Keratinocyte (primary cell): ENCODE measurements around the gene CFLAR. TPM values are rescaled to one million over a fixed set of nuclear protein-coding genes. Genes with fewer than 3 reads are reported as not detected.

Experiments
- DNase-seq: peaks from one replicate; pipeline ENCODE4 v3.0.0-alpha.2; 2011; ENCODE audit warnings: low read depth, missing footprints, low spot score
- FAIRE-seq: peaks from 2 replicates; lab custom pipeline; 2011; peaks lifted over from hg19 to GRCh38; lab: Jason Lieb, UNC
- H2AFZ ChIP-seq: 2 replicates; pipeline ENCODE4 v1.6.0; 2012; ENCODE audit warnings: low read length, control low read depth, inconsistent platforms; ENCODE audit not compliant: control insufficient read depth
- H3K27ac ChIP-seq: 2 replicates; pipeline ENCODE4 v1.5.1; 2011; ENCODE audit warnings: low read length; ENCODE audit not compliant: control insufficient read depth, insufficient read depth
- H3K27me3 ChIP-seq: 3 replicates; pipeline ENCODE4 v1.6.0; 2011; ENCODE audit warnings: low read length; ENCODE audit not compliant: control insufficient read depth, insufficient read depth; ENCODE audit errors: extremely low read depth
- H3K36me3 ChIP-seq, 2 experiments: 2 replicates in 1 of 2; 3 replicates in 1 of 2; pipeline ENCODE4 v1.5.1; 2011; ENCODE audit warnings: low read length in 2 of 2, mild to moderate bottlenecking in 1 of 2; ENCODE audit not compliant: control insufficient read depth in 2 of 2, insufficient read depth in 2 of 2; ENCODE audit errors: extremely low read depth in 1 of 2
- H3K4me1 ChIP-seq: 3 replicates; pipeline ENCODE4 v1.5.1; 2011; ENCODE audit warnings: low read length; ENCODE audit not compliant: control insufficient read depth, insufficient read depth; ENCODE audit errors: extremely low read depth
- H3K4me2 ChIP-seq: 3 replicates; pipeline ENCODE4 v1.6.0; 2011; ENCODE audit warnings: low read depth, low read length; ENCODE audit not compliant: control insufficient read depth, insufficient read depth; ENCODE audit errors: extremely low read depth
- H3K4me3 ChIP-seq, 3 experiments: fragments of 200-600 bp in 1 of 3; sonication (generic) in 1 of 3; 2 replicates in 2 of 3; 3 replicates in 1 of 3; pipeline ENCODE4 v1.5.1; 2011 to 2016; ENCODE audit warnings: low read length in 3 of 3, mild to moderate bottlenecking in 3 of 3, control low read depth in 2 of 3, inconsistent platforms in 1 of 3, low read depth in 1 of 3, mixed read lengths in 1 of 3, mixed run types in 1 of 3, moderate library complexity in 1 of 3; ENCODE audit not compliant: control insufficient read depth in 2 of 3, insufficient read depth in 2 of 3; ENCODE audit errors: extremely low read depth in 1 of 3
- H3K79me2 ChIP-seq: 2 replicates; pipeline ENCODE4 v1.6.0; 2012; ENCODE audit warnings: low read length; ENCODE audit not compliant: control insufficient read depth, insufficient read depth
- H3K9ac ChIP-seq: 3 replicates; pipeline ENCODE4 v1.6.0; 2011; ENCODE audit warnings: low read length; ENCODE audit not compliant: control insufficient read depth, insufficient read depth; ENCODE audit errors: extremely low read depth
- H3K9me1 ChIP-seq: 3 replicates; pipeline ENCODE4 v1.6.0; 2011; ENCODE audit warnings: low read length; ENCODE audit not compliant: control insufficient read depth, insufficient read depth; ENCODE audit errors: extremely low read depth
- H3K9me3 ChIP-seq: 2 replicates; pipeline ENCODE4 v1.5.1; 2012; ENCODE audit warnings: low read depth, low read length; ENCODE audit not compliant: control insufficient read depth
- H4K20me1 ChIP-seq: 3 replicates; pipeline ENCODE4 v1.6.0; 2011; ENCODE audit warnings: low read length; ENCODE audit not compliant: control insufficient read depth, insufficient read depth; ENCODE audit errors: extremely low read depth
- EZH2 ChIP-seq: IDR thresholded peaks from one replicate; pipeline ENCODE4 v1.6.1; 2012; ENCODE audit warnings: inconsistent platforms, mild to moderate bottlenecking, low read length, moderate library complexity
- dilution Hi-C: fragments of 300-500 bp; cut with MboI; formaldehyde crosslinking; loops from one replicate; pipeline ENCODE4 v1.7.0; 2020; ENCODE audit warnings: low sequenced_read_pairs; ENCODE audit not compliant: extremely low pct_ligation_motif_present
- polyA plus RNA-seq, 5 experiments: library from polyadenylated mRNA; depleted of rRNA in 3 of 5; stranded (reverse) in 3 of 5; stranded (forward) in 1 of 5; unstranded in 1 of 5; fragments of >200 nt; gene quantifications; 1 replicate in 1 of 5; 2 replicates in 3 of 5; 3 replicates in 1 of 5; pipeline versions ENCODE4 v1.2.1 to v1.2.3, GENCODE V29; 2011 to 2012; ENCODE audit warnings: missing spikeins in 2 of 5, low read depth in 1 of 5, low replicate concordance in 1 of 5
- TF ChIP-seq, protein P1 (sequence below), 3 experiments: IDR thresholded peaks in 1 of 3; conservative IDR thresholded peaks in 1 of 3; optimal IDR thresholded peaks in 1 of 3; 2 replicates in 2 of 3; 3 replicates in 1 of 3; pipeline versions ENCODE3 to v1.5.1; 2011; ENCODE audit warnings: low read length in 3 of 3, mild to moderate bottlenecking in 3 of 3, moderate library complexity in 2 of 3, control low read depth in 1 of 3, inconsistent platforms in 1 of 3; ENCODE audit not compliant: insufficient read depth in 2 of 3; ENCODE audit errors: extremely low read depth in 1 of 3

Gene CFLAR
- polyA plus RNA-seq, 1 donor (not counting 4 experiments of a cell fraction or from before 2014, with no cell fraction given), result 37.3 TPM

DNA sequence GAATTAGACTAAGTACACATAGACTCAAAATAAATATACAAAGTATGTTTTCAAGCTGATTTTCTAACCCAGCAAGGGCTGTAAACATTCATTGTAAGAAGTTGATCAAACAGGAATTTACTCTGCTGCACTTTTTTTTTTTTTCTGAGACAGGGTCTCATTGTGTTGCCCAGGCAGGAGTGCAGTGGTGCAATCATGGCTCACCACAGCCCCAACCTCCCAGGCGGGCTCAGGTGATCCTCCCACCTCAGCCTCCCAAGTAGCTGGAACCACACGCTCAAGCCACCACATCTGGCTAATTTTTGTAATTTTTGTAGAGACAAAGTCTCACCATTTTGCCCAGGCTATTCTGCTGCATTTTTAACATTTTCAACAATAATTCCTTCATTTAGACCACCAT lies 8.3 kb upstream of the CFLAR start:
- TF ChIP-seq, protein P1, sequence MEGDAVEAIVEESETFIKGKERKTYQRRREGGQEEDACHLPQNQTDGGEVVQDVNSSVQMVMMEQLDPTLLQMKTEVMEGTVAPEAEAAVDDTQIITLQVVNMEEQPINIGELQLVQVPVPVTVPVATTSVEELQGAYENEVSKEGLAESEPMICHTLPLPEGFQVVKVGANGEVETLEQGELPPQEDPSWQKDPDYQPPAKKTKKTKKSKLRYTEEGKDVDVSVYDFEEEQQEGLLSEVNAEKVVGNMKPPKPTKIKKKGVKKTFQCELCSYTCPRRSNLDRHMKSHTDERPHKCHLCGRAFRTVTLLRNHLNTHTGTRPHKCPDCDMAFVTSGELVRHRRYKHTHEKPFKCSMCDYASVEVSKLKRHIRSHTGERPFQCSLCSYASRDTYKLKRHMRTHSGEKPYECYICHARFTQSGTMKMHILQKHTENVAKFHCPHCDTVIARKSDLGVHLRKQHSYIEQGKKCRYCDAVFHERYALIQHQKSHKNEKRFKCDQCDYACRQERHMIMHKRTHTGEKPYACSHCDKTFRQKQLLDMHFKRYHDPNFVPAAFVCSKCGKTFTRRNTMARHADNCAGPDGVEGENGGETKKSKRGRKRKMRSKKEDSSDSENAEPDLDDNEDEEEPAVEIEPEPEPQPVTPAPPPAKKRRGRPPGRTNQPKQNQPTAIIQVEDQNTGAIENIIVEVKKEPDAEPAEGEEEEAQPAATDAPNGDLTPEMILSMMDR (optimal IDR thresholded peaks at IDR 0.05 in 1 of 3, IDR thresholded peaks at IDR 0.05 in 1 of 3, conservative IDR thresholded peaks at IDR 0.05 in 1 of 3; ENCODE audit: extremely low read depth in 1 of 3, insufficient read depth in 2 of 3, low read length in 3 of 3), result no peak
- TF ChIP-seq EZH2, result no peak
- no peak for FAIRE-seq
- H3K9ac ChIP-seq, result no peak overlapping the region

DNA sequence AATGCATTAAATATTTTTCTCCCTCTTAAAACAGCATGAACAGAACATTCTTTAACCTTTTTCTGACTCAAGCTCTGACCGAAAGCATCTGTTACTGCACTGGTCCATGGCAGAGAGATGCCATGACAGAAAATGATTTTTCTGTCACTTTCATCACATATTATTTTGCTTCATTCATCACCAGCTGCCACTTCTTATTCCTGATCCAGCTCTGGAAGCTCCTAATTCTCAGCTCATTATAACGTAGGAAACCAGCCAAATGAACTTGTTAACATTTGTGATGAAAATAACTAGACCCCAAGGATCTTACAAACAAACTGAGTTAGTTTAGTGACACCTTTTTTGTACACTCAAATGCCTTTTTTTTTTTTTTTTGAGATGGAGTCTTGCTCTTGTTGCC lies 7.6 kb upstream of the CFLAR start:
- Histone ChIP-seq H2AFZ (no peak overlapping the region), H3K4me2 (no peak overlapping the region), H3K27ac (no peak overlapping the region), H3K9me3 (no peaks in the 10 kb centered on the region), H3K79me2 (no peaks in the 10 kb centered on the region), H3K4me3 (no peak overlapping the region), H4K20me1 (no peaks in the 10 kb centered on the region), H3K27me3 (no peaks in the 10 kb centered on the region), H3K4me1 (no peaks in the 10 kb centered on the region), H3K9me1 (no peaks in the 10 kb centered on the region), H3K36me3 (no peaks in the 10 kb centered on the region), H3K9ac (no peak overlapping the region)
- TF ChIP-seq EZH2, result no peak
- TF ChIP-seq, protein P1 (optimal IDR thresholded peaks at IDR 0.05 in 1 of 3, IDR thresholded peaks at IDR 0.05 in 1 of 3, conservative IDR thresholded peaks at IDR 0.05 in 1 of 3; ENCODE audit: extremely low read depth in 1 of 3, insufficient read depth in 2 of 3, low read length in 3 of 3), result no peak
- FAIRE-seq, result no peak
- dilution Hi-C loops, result no loop called here
- no peak for DNase-seq

More for the DNA sequence above, 8.3 kb upstream of the CFLAR start:
- H3K4me3 ChIP-seq, result no peak overlapping the region
- no peaks in the 10 kb centered on the region for H3K4me1 ChIP-seq
- no peaks in the 10 kb centered on the region for H4K20me1 ChIP-seq
- no peak for DNase-seq
- H3K9me1 ChIP-seq, result no peaks in the 10 kb centered on the region
- no peak overlapping the region for H3K4me2 ChIP-seq
- no peak overlapping the region for H2AFZ ChIP-seq
- no peaks in the 10 kb centered on the region for H3K9me3 ChIP-seq
- no peak overlapping the region for H3K27ac ChIP-seq
- no peaks in the 10 kb centered on the region for H3K36me3 ChIP-seq
- H3K27me3 ChIP-seq, result no peaks in the 10 kb centered on the region
- dilution Hi-C loops, result no loop called here
- H3K79me2 ChIP-seq, result no peaks in the 10 kb centered on the region
